DMS153 (cell line): ENCODE measurements around the gene ADPRHL1.

Experiments used
- DNase-seq: peaks from one replicate; lab custom pipeline; 2025; lab: John Stamatoyannopoulos, UW

ADPRHL1 gene

GRCh38 chr13:113350065-113350937 lies 103.0 kb downstream of the ADPRHL1 start:
- DNase-seq: no peak
